ENCODE measurements around the gene SEC22B. TPM values are rescaled to one million over a fixed set of nuclear protein-coding genes. Genes with fewer than 3 reads are reported as not detected.

Gene SEC22B
- 62.2 and 80.8 TPM in 2 replicates for polyA plus RNA-seq

GRCh38 chr1:120176092-120176855 lies at the start of gene SEC22B:
TSS of gene SEC22B (minus strand) at chr1:120176520. CDS start at chr1:120176381, 139 bp downstream.

Other genes starting within 250 kb of the SEC22B start
- 6.9 and 9.3 TPM in 2 replicates for gene NOTCH2, start 106.9 kb downstream of the SEC22B start, polyA plus RNA-seq
- gene NBPF8, start 238.5 kb upstream of the SEC22B start, polyA plus RNA-seq = 0.48 and 0.66 TPM in 2 replicates

Measured in Purkinje cell (primary cell).